Esophagus muscularis mucosa (tissue), 4 donors: ENCODE results near the gene ST7. TPM values are rescaled to one million over a fixed set of nuclear protein-coding genes. Genes with fewer than 3 reads are reported as not detected.

Source experiments
- DNase-seq: peaks from one replicate; pipeline ENCODE4 v3.0.0-alpha.2; 2017; ENCODE audit errors: extremely low spot score
- H3K27ac ChIP-seq, 4 donors: fragments of 200-600 bp; sonication (generic); replicated peaks in 1 of 4; 1 replicate in 3 of 4; 2 replicates in 1 of 4; pipeline ENCODE4 v1.5.1; 2016 to 2019; ENCODE audit warnings: mild to moderate bottlenecking in 1 of 4
- H3K27me3 ChIP-seq, 4 donors: fragments of 200-600 bp; sonication (generic); one replicate each; pipeline versions ENCODE4 v1.5.1 to v1.6.0; 2016 to 2019
- H3K36me3 ChIP-seq, 4 donors: fragments of 200-600 bp; sonication (generic); one replicate each; pipeline ENCODE4 v1.5.1; 2016 to 2019
- H3K4me1 ChIP-seq, 4 donors: fragments of 200-600 bp; sonication (generic); one replicate each; pipeline ENCODE4 v1.5.1; 2016 to 2019
- H3K4me3 ChIP-seq, 4 donors: fragments of 200-600 bp; sonication (generic); 1 replicate in 2 of 4; 2 replicates in 2 of 4; pipeline ENCODE4 v1.5.1; 2016 to 2019; ENCODE audit warnings: mild to moderate bottlenecking in 4 of 4, moderate library complexity in 1 of 4
- H3K9me3 ChIP-seq, 4 donors: fragments of 200-600 bp; sonication (generic); 1 replicate in 3 of 4; 2 replicates in 1 of 4; pipeline ENCODE4 v1.5.1; 2016 to 2019
- CTCF ChIP-seq, 3 experiments: fragments of 200-600 bp in 2 of 3; fragments of 450-650 bp in 1 of 3; sonication (generic) in 2 of 3; IDR thresholded peaks; one replicate each; pipeline ENCODE4 v1.5.1; 2017 to 2019; ENCODE audit warnings: antibody characterized with exemption in 3 of 3, mild to moderate bottlenecking in 2 of 3, moderate library complexity in 1 of 3
- EP300 ChIP-seq: sonication (generic); formaldehyde crosslinking; IDR thresholded peaks from one replicate; pipeline ENCODE4 v1.6.1; 2017; ENCODE audit warnings: antibody characterized with exemption
- POLR2A ChIP-seq: fragments of 450-650 bp; IDR thresholded peaks from one replicate; pipeline ENCODE4 v1.6.1; 2017; ENCODE audit warnings: antibody characterized with exemption, moderate library complexity, mild to moderate bottlenecking, low read depth
- POLR2AphosphoS5 ChIP-seq, 2 donors: sonication (generic); formaldehyde crosslinking; IDR thresholded peaks; one replicate each; pipeline ENCODE4 v1.6.1; 2017; ENCODE audit warnings: antibody characterized with exemption in 2 of 2
- WGBS: methylation state at CpG from one replicate; pipeline ENCODE4 v1.1.5; 2018; 5-methylcytosine and 5-hydroxymethylcytosine counted together
- intact Hi-C: fragments of 100-400 bp; cut with DNase I; formaldehyde crosslinking; loops from one replicate; pipeline ENCODE4 v1.15.1; 2023
- total RNA-seq, 4 donors: library from RNA; depleted of rRNA; stranded (reverse); fragments of >200 nt; gene quantifications; one replicate each; pipeline versions ENCODE4 v1.1.0 to v1.2.1, GENCODE V29; 2016

ST7 gene
- total RNA-seq, 4 donors from 2014 or later = 16.9 to 22.0 (median 18.2) TPM

DNA sequence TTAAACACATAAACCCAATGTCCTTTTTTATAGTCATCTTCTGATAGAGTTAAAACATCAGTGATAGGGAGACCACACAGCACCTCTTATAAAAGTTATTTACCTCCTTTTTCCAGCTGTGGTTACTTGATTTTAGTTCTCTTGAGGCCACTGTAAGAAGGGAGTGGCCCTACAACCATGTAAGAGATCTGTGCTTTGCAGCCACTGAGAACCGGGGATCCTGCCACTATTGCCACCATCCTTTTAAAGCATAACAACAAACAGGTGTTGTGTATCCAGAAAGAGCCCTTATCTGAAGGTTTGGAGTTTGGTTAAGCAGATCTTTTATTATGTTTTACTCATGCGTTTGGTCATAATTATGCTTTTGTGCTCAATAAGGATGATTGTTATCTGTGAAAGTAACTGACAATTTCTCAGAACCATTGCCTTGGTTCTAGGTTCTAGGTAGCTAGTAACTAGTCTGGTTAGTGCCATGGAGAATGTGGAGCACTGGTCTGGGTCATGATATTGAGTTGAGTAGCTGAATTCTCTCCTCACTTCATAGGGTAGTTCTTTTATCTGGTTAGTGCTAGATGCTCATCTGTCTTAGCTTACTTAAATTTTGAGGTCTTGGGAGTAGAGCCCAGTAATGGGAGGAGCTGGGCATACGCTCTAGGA lies 56.5 kb downstream of the ST7 start:
- no peaks in the 10 kb centered on the region for H3K36me3 ChIP-seq
- H3K9me3 ChIP-seq = no peaks in the 10 kb centered on the region
- DNase-seq = no peak
- no peak overlapping the region for H3K4me3 ChIP-seq
- no peaks in the 10 kb centered on the region for H3K27me3 ChIP-seq
- H3K27ac ChIP-seq = no peak overlapping the region
- intact Hi-C loops = no loop called here
- TF ChIP-seq CTCF (IDR thresholded peaks at IDR 0.05) (no peak), POLR2A (no peak), EP300 (no peak), POLR2AphosphoS5 (IDR thresholded peaks at IDR 0.05) (no peak)
- peaks cover 19 to 29% (median 24%) of the 10 kb centered on the region in 4 donors for H3K4me1 ChIP-seq
- WGBS = 72% methylated on average over 3 of the region's 3 CpGs

DNA sequence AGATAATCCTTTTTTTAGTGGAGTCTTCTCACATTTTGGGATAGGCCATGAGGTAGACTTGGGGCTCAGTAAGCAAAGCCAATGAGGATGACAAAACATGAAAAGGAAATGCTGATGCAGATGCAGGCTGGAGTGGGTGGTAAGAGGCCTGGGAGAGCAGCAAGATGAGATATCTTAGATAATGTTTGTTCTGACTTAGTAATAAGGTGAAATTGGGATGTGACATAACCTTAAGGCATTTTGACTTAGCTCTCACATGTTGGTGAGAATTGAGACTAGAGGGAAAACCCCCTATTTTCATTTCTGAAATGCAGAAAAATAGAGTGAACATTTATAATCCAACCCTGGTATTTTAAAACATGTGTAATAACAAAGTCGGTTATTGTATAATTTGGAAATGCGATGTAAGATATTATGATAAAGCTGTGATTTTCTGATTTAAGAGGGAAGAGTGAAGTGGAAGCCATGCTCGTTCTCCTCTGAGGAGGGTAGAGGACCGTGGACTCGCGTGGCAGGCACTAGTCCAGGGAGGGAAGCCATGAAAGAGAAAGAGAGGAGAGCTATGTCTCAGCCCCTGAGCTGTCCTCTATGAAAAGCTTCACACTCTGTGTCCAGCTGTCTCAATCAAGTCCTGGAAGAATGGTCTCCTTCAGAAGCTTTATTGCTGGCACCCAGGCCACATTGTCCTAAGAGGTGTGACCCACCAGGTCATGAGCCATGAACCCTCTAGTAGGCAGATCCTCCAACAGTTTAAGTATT lies 57.3 kb downstream of the ST7 start:
- 94% methylated on average over 6 of the region's 6 CpGs for WGBS
- H3K9me3 ChIP-seq = no peaks in the 10 kb centered on the region
- DNase-seq = no peak
- H3K4me1 ChIP-seq = peaks cover 15 to 29% (median 25%) of the 10 kb centered on the region in 4 donors
- intact Hi-C loops = no loop called here
- H3K4me3 ChIP-seq = no peak overlapping the region
- TF ChIP-seq POLR2A (no peak), POLR2AphosphoS5 (IDR thresholded peaks at IDR 0.05) (no peak), CTCF (IDR thresholded peaks at IDR 0.05) (no peak), EP300 (no peak)
- H3K27me3 ChIP-seq = no peaks in the 10 kb centered on the region
- no peak overlapping the region for H3K27ac ChIP-seq
- no peaks in the 10 kb centered on the region for H3K36me3 ChIP-seq

GRCh38 chr7:117011419-117012260 lies 58.3 kb downstream of the ST7 start:
- DNase-seq = no peak
- intact Hi-C loops = no loop called here
- Histone ChIP-seq H3K27ac (no peak overlapping the region), H3K4me3 (no peak overlapping the region), H3K4me1 (peaks cover 14 to 24% (median 21%) of the 10 kb centered on the region in 4 donors), H3K36me3 (no peaks in the 10 kb centered on the region), H3K9me3 (no peaks in the 10 kb centered on the region), H3K27me3 (no peaks in the 10 kb centered on the region)
- WGBS = 78% methylated on average over 6 of the region's 6 CpGs
- no peak for TF ChIP-seq CTCF (IDR thresholded peaks at IDR 0.05)
- TF ChIP-seq EP300 = no peak
- TF ChIP-seq POLR2AphosphoS5 (IDR thresholded peaks at IDR 0.05) = no peak
- no peak for TF ChIP-seq POLR2A

GRCh38 chr7:117012284-117012683 lies 59.0 kb downstream of the ST7 start:
- no peaks in the 10 kb centered on the region for H3K27me3 ChIP-seq
- no peak for DNase-seq
- no peak overlapping the region for H3K27ac ChIP-seq
- TF ChIP-seq POLR2AphosphoS5 (IDR thresholded peaks at IDR 0.05) (no peak), POLR2A (no peak), CTCF (IDR thresholded peaks at IDR 0.05) (no peak), EP300 (no peak)
- peaks cover 8 to 24% (median 21%) of the 10 kb centered on the region in 4 donors for H3K4me1 ChIP-seq
- no peak overlapping the region for H3K4me3 ChIP-seq
- WGBS = 89% methylated on average over 2 of the region's 2 CpGs
- H3K9me3 ChIP-seq = no peaks in the 10 kb centered on the region
- intact Hi-C loops = no loop called here
- no peaks in the 10 kb centered on the region for H3K36me3 ChIP-seq
